GM12801 (cell line): ENCODE measurements around the gene ALG11.

Experiments
- TF ChIP-seq, protein P1 (sequence below): IDR thresholded peaks from one replicate; pipeline ENCODE4 v1.5.1; 2011; ENCODE audit warnings: control low read depth; ENCODE audit not compliant: insufficient read length; ENCODE audit errors: extremely low read depth

The ALG11 gene

DNA sequence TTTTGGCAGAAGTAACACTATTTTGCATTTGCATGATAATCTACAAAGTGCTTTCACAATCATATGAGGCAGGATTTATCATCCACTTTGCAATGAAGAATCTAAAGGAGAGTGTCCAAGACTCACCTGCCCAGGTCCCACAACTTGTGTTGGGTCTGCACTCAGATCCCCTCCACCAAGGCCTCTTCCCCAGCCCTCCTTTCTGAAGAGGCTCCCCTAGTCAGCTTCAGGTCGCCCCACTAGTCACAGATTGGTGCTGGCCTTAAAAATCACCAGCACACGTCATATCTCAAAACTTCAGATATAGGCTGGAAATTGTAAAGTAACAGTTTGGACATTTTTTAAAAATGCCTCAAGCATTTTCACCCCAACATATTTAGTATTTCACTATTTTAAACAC, 18.5 kb upstream of the ALG11 start:
- TF ChIP-seq, protein P1, sequence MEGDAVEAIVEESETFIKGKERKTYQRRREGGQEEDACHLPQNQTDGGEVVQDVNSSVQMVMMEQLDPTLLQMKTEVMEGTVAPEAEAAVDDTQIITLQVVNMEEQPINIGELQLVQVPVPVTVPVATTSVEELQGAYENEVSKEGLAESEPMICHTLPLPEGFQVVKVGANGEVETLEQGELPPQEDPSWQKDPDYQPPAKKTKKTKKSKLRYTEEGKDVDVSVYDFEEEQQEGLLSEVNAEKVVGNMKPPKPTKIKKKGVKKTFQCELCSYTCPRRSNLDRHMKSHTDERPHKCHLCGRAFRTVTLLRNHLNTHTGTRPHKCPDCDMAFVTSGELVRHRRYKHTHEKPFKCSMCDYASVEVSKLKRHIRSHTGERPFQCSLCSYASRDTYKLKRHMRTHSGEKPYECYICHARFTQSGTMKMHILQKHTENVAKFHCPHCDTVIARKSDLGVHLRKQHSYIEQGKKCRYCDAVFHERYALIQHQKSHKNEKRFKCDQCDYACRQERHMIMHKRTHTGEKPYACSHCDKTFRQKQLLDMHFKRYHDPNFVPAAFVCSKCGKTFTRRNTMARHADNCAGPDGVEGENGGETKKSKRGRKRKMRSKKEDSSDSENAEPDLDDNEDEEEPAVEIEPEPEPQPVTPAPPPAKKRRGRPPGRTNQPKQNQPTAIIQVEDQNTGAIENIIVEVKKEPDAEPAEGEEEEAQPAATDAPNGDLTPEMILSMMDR = no peak

DNA sequence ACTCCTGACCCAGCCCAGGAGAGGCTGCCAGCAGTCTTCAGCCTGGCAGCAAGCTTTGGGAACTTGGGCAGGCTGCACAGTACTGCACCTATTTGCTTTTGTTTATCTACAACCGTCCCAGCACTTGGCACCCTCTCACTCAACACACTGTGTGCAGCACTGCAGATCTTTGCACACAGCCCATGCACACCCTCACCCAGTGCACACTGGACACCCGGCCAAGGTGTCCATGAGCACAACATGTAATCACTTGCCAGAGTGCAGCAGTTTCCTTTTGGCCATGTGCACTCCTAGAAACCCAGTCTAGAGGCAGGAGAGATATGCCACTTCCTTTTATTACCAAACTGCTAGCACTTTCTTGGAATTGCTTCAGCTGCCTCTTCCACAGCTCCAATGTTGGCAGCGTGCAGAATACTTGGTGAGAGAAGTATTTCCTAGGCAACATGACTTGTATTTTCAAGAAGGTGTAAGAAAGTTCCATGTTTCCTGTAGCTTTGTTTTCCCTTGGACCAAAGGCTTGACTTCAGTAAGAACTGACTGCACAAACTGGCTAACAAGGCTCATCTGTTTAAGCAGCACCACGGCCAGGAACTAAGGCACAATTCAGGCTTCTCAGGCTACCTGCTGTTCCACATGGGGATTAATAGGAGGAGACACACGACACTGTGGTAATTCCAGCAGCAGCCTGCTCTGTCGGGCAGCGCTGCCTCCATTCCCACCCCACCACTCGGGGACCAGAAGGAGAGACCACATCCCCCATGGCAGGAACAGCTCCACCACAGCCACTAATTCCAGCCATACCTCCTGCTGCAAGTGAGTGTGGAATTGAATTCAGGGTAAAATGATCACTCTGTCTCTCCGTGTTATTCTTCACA, 16.3 kb upstream of the ALG11 start:
- TF ChIP-seq, protein P1 = no peak

DNA sequence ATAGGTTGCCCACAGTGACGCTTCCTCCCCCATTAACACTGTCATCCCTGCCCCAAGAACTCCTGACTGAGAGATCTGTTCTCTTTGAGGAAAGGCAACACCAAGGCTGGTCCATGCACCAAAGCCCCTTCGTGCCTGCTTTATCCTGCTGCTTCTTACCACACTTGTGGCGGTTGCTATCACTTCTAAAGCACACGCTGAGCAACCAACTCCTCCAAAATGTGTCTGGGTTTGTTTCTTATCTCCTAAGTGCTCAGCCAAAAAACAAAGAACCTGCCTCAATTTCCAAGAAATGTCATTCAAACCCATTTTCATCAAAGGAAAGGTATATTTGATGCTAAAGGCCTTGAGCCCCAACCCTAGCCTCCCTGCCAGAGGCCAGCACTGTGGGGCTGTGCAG, 15.6 kb upstream of the ALG11 start:
- TF ChIP-seq, protein P1 = no peak

DNA sequence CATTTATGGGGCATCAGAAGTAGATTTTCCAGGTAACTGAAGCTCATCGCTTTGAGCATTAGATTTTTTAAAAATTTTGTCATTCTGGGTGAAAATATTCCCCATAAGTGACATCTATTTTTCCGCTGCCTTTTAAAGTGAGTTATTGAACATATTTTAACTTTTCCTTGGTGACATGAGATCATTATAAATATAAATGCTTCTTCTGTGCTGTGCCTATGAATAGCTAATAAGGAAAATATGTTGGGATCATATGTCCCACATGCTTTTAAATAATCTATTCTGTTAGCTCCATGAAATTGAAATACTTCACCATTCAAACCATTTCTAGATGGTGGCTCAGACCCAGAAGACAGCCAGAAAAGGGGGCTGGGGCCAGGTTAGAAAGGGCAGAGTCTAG, 15.0 kb upstream of the ALG11 start:
- TF ChIP-seq, protein P1 = no peak

DNA sequence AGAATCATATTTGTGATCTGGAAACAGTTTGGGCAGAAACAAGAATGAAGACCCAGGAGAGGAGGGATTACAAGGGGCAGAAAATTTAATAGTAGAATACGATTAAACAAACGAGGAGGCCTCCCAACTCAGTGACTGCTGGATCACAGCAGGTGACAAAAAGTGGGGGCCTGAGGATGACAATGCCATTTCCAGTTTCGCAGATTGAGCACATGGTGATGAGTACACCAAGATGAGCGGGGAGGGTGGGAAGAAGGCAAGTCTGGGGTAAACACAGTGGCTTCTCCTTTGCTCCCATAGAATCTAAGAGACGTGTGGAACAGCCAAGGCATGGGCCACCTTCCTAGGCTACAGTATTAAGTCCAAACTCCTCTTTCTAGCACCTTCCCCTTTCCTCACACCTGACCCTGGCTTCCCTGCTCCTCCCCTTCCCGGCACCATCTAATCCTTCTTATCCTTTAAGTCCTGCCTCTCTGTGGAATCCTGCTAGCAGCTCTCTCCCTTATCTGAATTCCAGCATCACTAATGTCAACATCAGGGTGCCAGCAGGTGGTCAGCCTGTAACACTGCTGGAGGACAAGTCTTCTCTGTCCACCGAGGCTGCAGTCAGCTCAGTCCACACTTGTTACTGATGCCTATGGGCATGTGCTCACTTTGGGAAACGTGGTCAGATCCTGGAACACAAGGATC, 14.4 kb upstream of the ALG11 start:
- TF ChIP-seq, protein P1 = no peak

DNA sequence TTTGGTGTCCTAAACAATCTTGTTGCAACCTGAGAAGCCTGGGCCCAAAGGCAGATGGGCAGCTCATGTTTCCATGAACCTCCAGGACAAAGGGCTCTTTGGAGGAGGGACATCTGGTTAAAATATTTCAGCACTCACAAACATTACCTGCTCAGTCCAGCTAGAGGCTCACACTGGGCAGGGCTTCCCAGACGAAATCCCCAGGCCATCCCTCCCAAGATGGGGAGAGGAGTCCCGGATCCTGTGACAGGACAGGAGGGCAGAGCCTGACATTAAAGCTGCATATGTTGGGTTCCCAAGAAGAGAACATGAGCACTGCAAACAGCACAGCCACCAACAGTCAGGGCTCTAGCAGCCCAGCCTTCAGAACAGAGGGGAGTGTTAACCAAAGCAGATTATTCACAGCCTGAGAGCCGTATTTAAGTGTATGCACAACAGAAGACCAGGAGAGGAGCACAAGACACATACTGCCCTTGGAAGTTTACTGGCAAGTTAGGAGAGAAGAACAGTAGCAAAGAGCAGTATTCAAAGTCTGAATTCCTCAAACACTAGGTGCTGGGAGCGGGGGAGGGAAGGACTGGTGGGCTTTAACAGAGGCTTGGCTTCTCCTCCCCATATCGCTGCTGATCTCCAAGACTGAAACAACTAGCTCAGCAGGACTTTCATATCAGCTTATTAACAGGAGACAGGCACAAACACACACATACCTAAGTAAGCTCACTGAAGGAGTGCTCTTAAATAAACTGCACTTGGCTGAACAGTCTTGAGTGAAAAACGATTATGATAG, 13.3 kb upstream of the ALG11 start:
- TF ChIP-seq, protein P1 = no peak

DNA sequence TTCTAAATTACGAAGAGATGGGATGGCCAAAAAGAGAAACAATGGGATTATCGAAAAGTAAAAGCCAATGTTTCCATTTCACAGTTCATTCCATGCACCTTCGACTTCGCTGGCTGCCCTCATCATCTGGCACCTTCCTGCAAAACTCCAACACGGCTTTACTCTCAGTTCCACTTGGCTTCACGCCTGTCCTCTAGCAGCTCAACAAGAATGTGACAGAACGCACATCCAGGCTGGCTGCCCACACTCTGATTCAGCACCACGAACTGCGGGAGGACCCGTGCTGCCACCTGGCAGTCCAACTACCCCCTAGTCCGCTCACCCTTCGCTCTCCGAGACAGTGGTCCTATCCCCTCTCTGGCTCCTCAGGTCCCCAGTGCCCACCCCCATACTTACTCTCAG, 12.7 kb upstream of the ALG11 start:
- TF ChIP-seq, protein P1 = no peak
